ENCODE data around the gene KIF20B.

The KIF20B gene

GRCh38 chr10:89701242-89702120 lies at the start of gene KIF20B:
Gene KIF20B, plus strand, starts transcription at chr10:89701590. Its CDS starts 3,705 bp downstream, at chr10:89705295.
- DNase-seq (ENCODE audit: low spot score): peak; percentile 96

- DNase-seq (ENCODE audit: low spot score): no peak
These were observed 49.3 kb upstream of the KIF20B start for GRCh38 chr10:89651916-89652573.

- DNase-seq (ENCODE audit: low spot score): no peak
These were observed 48.5 kb upstream of the KIF20B start for GRCh38 chr10:89652806-89653370.

GRCh38 chr10:89653410-89653869 lies 48.0 kb upstream of the KIF20B start:
- DNase-seq (ENCODE audit: low spot score): no peak

GRCh38 chr10:89655722-89656121 lies 45.7 kb upstream of the KIF20B start:
- no peak for DNase-seq (ENCODE audit: low spot score)

GRCh38 chr10:89657302-89657701 lies 44.1 kb upstream of the KIF20B start:
- DNase-seq (ENCODE audit: low spot score): no peak

GRCh38 chr10:89659143-89660131 lies 42.0 kb upstream of the KIF20B start:
- no peak for DNase-seq (ENCODE audit: low spot score)

- DNase-seq (ENCODE audit: low spot score): no peak
These were observed 38.8 kb upstream of the KIF20B start for GRCh38 chr10:89662596-89662995.

- no peak for DNase-seq (ENCODE audit: low spot score)
These were observed 38.2 kb upstream of the KIF20B start for GRCh38 chr10:89663144-89663543.

- DNase-seq (ENCODE audit: low spot score): no peak
These were observed 37.2 kb upstream of the KIF20B start for GRCh38 chr10:89664203-89664602.

- DNase-seq (ENCODE audit: low spot score): no peak
These were observed 36.1 kb upstream of the KIF20B start for GRCh38 chr10:89665302-89665701.

GRCh38 chr10:89666138-89666537 lies 35.3 kb upstream of the KIF20B start:
- no peak for DNase-seq (ENCODE audit: low spot score)

GRCh38 chr10:89668386-89669071 lies 32.9 kb upstream of the KIF20B start:
- DNase-seq (ENCODE audit: low spot score): no peak

GRCh38 chr10:89669985-89670384 lies 31.4 kb upstream of the KIF20B start:
- no peak for DNase-seq (ENCODE audit: low spot score)

GRCh38 chr10:89670926-89671325 lies 30.5 kb upstream of the KIF20B start:
- no peak for DNase-seq (ENCODE audit: low spot score)

GRCh38 chr10:89677341-89677740 lies 24.0 kb upstream of the KIF20B start:
- DNase-seq (ENCODE audit: low spot score): no peak

- no peak for DNase-seq (ENCODE audit: low spot score)
These were observed 21.4 kb upstream of the KIF20B start for GRCh38 chr10:89679986-89680385.

- DNase-seq (ENCODE audit: low spot score): no peak
These were observed 17.5 kb upstream of the KIF20B start for GRCh38 chr10:89683883-89684282.

GRCh38 chr10:89684604-89685003 lies 16.8 kb upstream of the KIF20B start:
- no peak for DNase-seq (ENCODE audit: low spot score)

GRCh38 chr10:89685936-89686335 lies 15.5 kb upstream of the KIF20B start:
- no peak for DNase-seq (ENCODE audit: low spot score)

- no peak for DNase-seq (ENCODE audit: low spot score)
These were observed 11.4 kb upstream of the KIF20B start for GRCh38 chr10:89690027-89690426.
